Mesenchymal stem cell (in vitro differentiated cells and primary cell): ENCODE data around the gene YTHDC1.
A peak's percentile ranks its signal among the peaks of the same experiment; 100 is the strongest.

Experiments
- DNase-seq: peaks from one replicate; pipeline ENCODE4 v3.0.0-alpha.2; 2013
- H2AFZ ChIP-seq: one replicate; pipeline ENCODE4 v1.6.1; 2013; ENCODE audit warnings: low read depth, mild to moderate bottlenecking, control low read depth, inconsistent platforms, low read length, moderate library complexity
- H2AK5ac ChIP-seq: 2 replicates; pipeline ENCODE4 v1.6.1; 2013; ENCODE audit warnings: low read length, moderate library complexity, mild to moderate bottlenecking, inconsistent platforms; ENCODE audit not compliant: severe bottlenecking
- H2BK120ac ChIP-seq: one replicate; pipeline ENCODE4 v1.6.1; 2013; ENCODE audit warnings: low read depth, mild to moderate bottlenecking, inconsistent platforms, low read length, moderate library complexity
- H2BK12ac ChIP-seq, 2 experiments: one replicate each; pipeline ENCODE4 v1.6.1; 2013; ENCODE audit warnings: inconsistent platforms in 2 of 2, low read length in 2 of 2, mild to moderate bottlenecking in 2 of 2, moderate library complexity in 2 of 2, control low read depth in 1 of 2
- H2BK15ac ChIP-seq: one replicate; pipeline ENCODE4 v1.6.1; 2013; ENCODE audit warnings: mild to moderate bottlenecking, low read depth, inconsistent platforms; ENCODE audit not compliant: poor library complexity, severe bottlenecking
- H2BK5ac ChIP-seq: 2 replicates; pipeline ENCODE4 v1.6.1; 2013; ENCODE audit warnings: low read depth, mild to moderate bottlenecking, low read length, control low read depth, inconsistent platforms; ENCODE audit not compliant: poor library complexity, severe bottlenecking
- H3K14ac ChIP-seq, 2 experiments: one replicate each; pipeline ENCODE4 v1.6.1; 2013; ENCODE audit warnings: inconsistent platforms in 2 of 2, low read length in 2 of 2, control low read depth in 1 of 2, mild to moderate bottlenecking in 1 of 2, moderate library complexity in 1 of 2
- H3K18ac ChIP-seq, 2 experiments: one replicate each; pipeline ENCODE4 v1.6.1; 2013; ENCODE audit warnings: inconsistent platforms in 2 of 2, low read length in 2 of 2, control low read depth in 1 of 2, low read depth in 1 of 2, mild to moderate bottlenecking in 1 of 2
- H3K23ac ChIP-seq, 2 experiments: one replicate each; pipeline ENCODE4 v1.6.1; 2013; ENCODE audit warnings: inconsistent platforms in 2 of 2, low read length in 2 of 2, mild to moderate bottlenecking in 2 of 2, moderate library complexity in 2 of 2, control low read depth in 1 of 2
- H3K27ac ChIP-seq: 2 replicates; pipeline ENCODE4 v1.5.1; 2013; ENCODE audit warnings: mild to moderate bottlenecking, moderate library complexity, low read length, control low read depth, inconsistent platforms; ENCODE audit not compliant: poor library complexity, severe bottlenecking
- H3K27me3 ChIP-seq, 2 experiments: 2 replicates each; pipeline versions ENCODE4 v1.6.1 to v1.7.0; 2013; ENCODE audit warnings: low read length in 2 of 2, mild to moderate bottlenecking in 2 of 2, moderate library complexity in 2 of 2, control low read depth in 1 of 2, inconsistent platforms in 1 of 2; ENCODE audit not compliant: control insufficient read depth in 1 of 2, insufficient read depth in 1 of 2
- H3K36me3 ChIP-seq, 2 experiments: 2 replicates each; pipeline versions ENCODE4 v1.6.1 to v1.7.0; 2013; ENCODE audit warnings: low read length in 2 of 2, control low read depth in 1 of 2, inconsistent platforms in 1 of 2, low read depth in 1 of 2, mild to moderate bottlenecking in 1 of 2; ENCODE audit not compliant: insufficient read depth in 2 of 2, control insufficient read depth in 1 of 2
- H3K4ac ChIP-seq, 2 experiments: one replicate each; pipeline ENCODE4 v1.6.1; 2013; ENCODE audit warnings: inconsistent platforms in 2 of 2, low read length in 2 of 2, mild to moderate bottlenecking in 2 of 2, moderate library complexity in 2 of 2, control low read depth in 1 of 2, low read depth in 1 of 2
- H3K4me1 ChIP-seq: 2 replicates; pipeline ENCODE4 v1.6.1; 2013; ENCODE audit warnings: low read depth, low read length, control low read depth; ENCODE audit not compliant: control insufficient read depth, insufficient read depth
- H3K4me2 ChIP-seq: 2 replicates; pipeline ENCODE4 v1.6.1; 2013; ENCODE audit warnings: low read length, mild to moderate bottlenecking, inconsistent platforms; ENCODE audit not compliant: poor library complexity, severe bottlenecking
- H3K4me3 ChIP-seq, 2 experiments: 2 replicates each; pipeline versions ENCODE4 v1.5.1 to v1.7.0; 2013; ENCODE audit warnings: low read length in 2 of 2, mild to moderate bottlenecking in 2 of 2, control low read depth in 1 of 2, low read depth in 1 of 2; ENCODE audit not compliant: insufficient read depth in 1 of 2
- H3K79me1 ChIP-seq: replicated peaks from 2 replicates; pipeline ENCODE4 v1.6.1; 2013; ENCODE audit warnings: mild to moderate bottlenecking, control low read depth, low read length, inconsistent platforms; ENCODE audit not compliant: poor library complexity, severe bottlenecking
- H3K9ac ChIP-seq: 2 replicates; pipeline ENCODE4 v1.7.0; 2013; ENCODE audit warnings: mild to moderate bottlenecking, low read length, moderate library complexity
- H3K9me3 ChIP-seq: 2 replicates; pipeline ENCODE4 v1.7.0; 2013; ENCODE audit warnings: mild to moderate bottlenecking, low read length; ENCODE audit not compliant: control insufficient read depth
- H4K8ac ChIP-seq: one replicate; pipeline ENCODE4 v1.6.1; 2013; ENCODE audit warnings: inconsistent platforms, mild to moderate bottlenecking, low read length, moderate library complexity
- H4K91ac ChIP-seq: one replicate; pipeline ENCODE4 v1.6.1; 2013; ENCODE audit warnings: mild to moderate bottlenecking, low read length, inconsistent platforms
- WGBS: methylation state at CpG from one replicate; pipeline ENCODE4 v1.1.7; 2013; ENCODE audit warnings: mixed read lengths; 5-methylcytosine and 5-hydroxymethylcytosine counted together

The YTHDC1 gene

DNA sequence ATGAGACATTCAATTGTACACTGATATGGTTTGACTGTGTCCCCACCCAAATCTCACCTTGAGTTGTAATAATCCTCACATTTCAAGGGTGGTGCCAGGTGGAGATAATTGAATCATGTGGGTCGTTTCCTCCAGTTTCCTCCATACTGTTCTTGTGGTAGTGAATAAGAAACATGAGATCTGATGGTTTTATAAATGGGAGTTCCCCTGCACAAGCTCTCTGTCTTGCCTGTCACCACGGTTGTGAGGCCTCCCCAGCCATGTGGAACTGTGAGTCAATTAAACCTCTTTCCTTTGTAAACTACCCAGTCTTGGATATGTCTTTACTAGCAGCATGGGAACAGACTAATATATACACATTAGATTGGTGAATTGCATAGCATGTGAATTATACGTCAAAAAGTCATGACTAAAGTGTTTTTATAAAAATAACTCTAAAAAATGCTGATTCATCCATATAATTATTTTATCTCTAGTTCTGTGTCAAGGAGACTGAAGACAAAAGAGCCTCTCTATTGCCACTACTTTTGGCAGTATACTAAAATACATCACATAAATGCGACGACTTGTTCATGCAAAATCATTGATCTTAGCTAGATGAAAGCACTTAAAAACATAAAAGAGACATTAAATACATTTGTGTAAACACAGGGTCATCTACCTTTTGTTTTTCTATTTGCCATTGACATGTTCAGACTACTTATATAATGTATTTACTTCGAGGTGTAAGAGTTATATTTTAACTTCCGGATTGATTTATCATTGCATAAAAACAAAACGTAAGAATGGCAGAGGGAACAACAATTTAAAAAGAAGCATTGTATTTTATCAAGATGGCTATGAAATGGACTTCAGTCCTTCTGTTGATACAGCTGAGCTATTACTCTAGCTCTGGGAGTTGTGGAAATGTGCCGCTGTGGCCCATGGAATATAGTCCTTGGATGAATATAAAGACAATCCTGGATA lies 50.1 kb downstream of the YTHDC1 start:
- no peak for DNase-seq
- 86% methylated on average over 6 of the region's 9 CpGs for WGBS
- H2BK12ac ChIP-seq: no peak overlapping the region
- no peak overlapping the region for H3K4me2 ChIP-seq
- no peak overlapping the region for H2AK5ac ChIP-seq
- H3K23ac ChIP-seq: no peak overlapping the region
- H3K4me3 ChIP-seq: no peak overlapping the region
- H4K8ac ChIP-seq: no peak overlapping the region
- H2AFZ ChIP-seq: no peak overlapping the region
- H3K9me3 ChIP-seq: no peaks in the 10 kb centered on the region
- no peak overlapping the region for H2BK15ac ChIP-seq
- H4K91ac ChIP-seq: no peak overlapping the region
- H3K27ac ChIP-seq: no peak overlapping the region
- no peaks in the 10 kb centered on the region for H3K79me1 ChIP-seq
- no peaks in the 10 kb centered on the region for H3K27me3 ChIP-seq
- H3K36me3 ChIP-seq: no peaks in the 10 kb centered on the region
- no peak overlapping the region for H3K4ac ChIP-seq
- no peaks in the 10 kb centered on the region for H3K4me1 ChIP-seq
- no peak overlapping the region for H2BK120ac ChIP-seq
- H3K14ac ChIP-seq: no peak overlapping the region
- H3K9ac ChIP-seq: no peak overlapping the region
- no peak overlapping the region for H2BK5ac ChIP-seq
- no peak overlapping the region for H3K18ac ChIP-seq

GRCh38 chr4:68297137-68297536 lies 52.8 kb downstream of the YTHDC1 start:
- Histone ChIP-seq H3K4ac (no peak overlapping the region), H4K91ac (no peak overlapping the region), H3K18ac (no peak overlapping the region), H2BK15ac (no peak overlapping the region), H3K4me3 (no peak overlapping the region), H4K8ac (no peak overlapping the region), H3K4me2 (no peak overlapping the region), H3K36me3 (no peaks in the 10 kb centered on the region), H3K23ac (no peak overlapping the region), H2BK5ac (no peak overlapping the region), H2BK120ac (no peak overlapping the region), H3K79me1 (no peaks in the 10 kb centered on the region), H3K4me1 (no peaks in the 10 kb centered on the region), H3K14ac (no peak overlapping the region), H3K9ac (no peak overlapping the region), H2BK12ac (no peak overlapping the region), H3K9me3 (no peaks in the 10 kb centered on the region), H2AFZ (no peak overlapping the region), H2AK5ac (no peak overlapping the region), H3K27ac (no peak overlapping the region), H3K27me3 (no peaks in the 10 kb centered on the region)
- no peak for DNase-seq
- WGBS: 82% methylated on average over 3 of the region's 4 CpGs

- no peak overlapping the region for H2BK12ac ChIP-seq
- H3K36me3 ChIP-seq: no peaks in the 10 kb centered on the region
- H4K91ac ChIP-seq: no peak overlapping the region
- no peaks in the 10 kb centered on the region for H3K9me3 ChIP-seq
- H3K4me3 ChIP-seq: no peak overlapping the region
- no peaks in the 10 kb centered on the region for H3K79me1 ChIP-seq
- H3K4ac ChIP-seq: no peak overlapping the region
- no peak overlapping the region for H2BK5ac ChIP-seq
- H2AFZ ChIP-seq: no peak overlapping the region
- H4K8ac ChIP-seq: no peak overlapping the region
- H3K9ac ChIP-seq: no peak overlapping the region
- H3K4me2 ChIP-seq: no peak overlapping the region
- H3K18ac ChIP-seq: no peak overlapping the region
- H3K14ac ChIP-seq: no peak overlapping the region
- no peaks in the 10 kb centered on the region for H3K27me3 ChIP-seq
- no peak overlapping the region for H3K23ac ChIP-seq
- no peaks in the 10 kb centered on the region for H3K4me1 ChIP-seq
- no peak overlapping the region for H2BK15ac ChIP-seq
- DNase-seq: no peak
- no peak overlapping the region for H2BK120ac ChIP-seq
- no peak overlapping the region for H3K27ac ChIP-seq
- no peak overlapping the region for H2AK5ac ChIP-seq
- WGBS: 75% methylated on average over 1 of the region's 1 CpG
Measured at GRCh38 chr4:68291256-68291655, 58.6 kb downstream of the YTHDC1 start.

DNA sequence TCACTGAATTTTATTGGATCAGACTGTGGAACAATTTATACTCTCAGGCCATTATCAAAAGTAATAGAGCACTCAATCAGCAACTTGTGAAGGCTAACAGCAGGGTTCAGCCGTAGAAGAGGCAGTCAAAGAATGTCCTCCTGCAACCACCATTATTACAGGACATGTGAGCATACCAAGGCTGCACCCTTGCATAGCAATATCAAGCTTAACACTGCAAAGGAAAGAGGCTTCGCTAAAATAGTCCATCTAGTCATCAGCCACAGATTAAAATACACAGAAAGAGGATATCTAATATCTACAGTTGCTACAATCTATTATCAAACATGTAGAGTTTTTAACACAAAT lies 61.5 kb downstream of the YTHDC1 start:
- no peak overlapping the region for H4K8ac ChIP-seq
- no peak overlapping the region for H3K4ac ChIP-seq
- no peak overlapping the region for H3K23ac ChIP-seq
- no peak overlapping the region for H2BK15ac ChIP-seq
- H3K9ac ChIP-seq: no peak overlapping the region
- H3K14ac ChIP-seq: no peak overlapping the region
- 81% methylated on average over 2 of the region's 2 CpGs for WGBS
- peak overlapping the region; percentile 91 for H3K27ac ChIP-seq
- no peak overlapping the region for H3K18ac ChIP-seq
- no peaks in the 10 kb centered on the region for H3K36me3 ChIP-seq
- H3K4me2 ChIP-seq: no peak overlapping the region
- no peaks in the 10 kb centered on the region for H3K9me3 ChIP-seq
- H2AK5ac ChIP-seq: no peak overlapping the region
- no peak for DNase-seq
- H2BK12ac ChIP-seq: no peak overlapping the region
- no peak overlapping the region for H2AFZ ChIP-seq
- H2BK120ac ChIP-seq: no peak overlapping the region
- no peak overlapping the region for H4K91ac ChIP-seq
- H3K27me3 ChIP-seq: no peaks in the 10 kb centered on the region
- no peaks in the 10 kb centered on the region for H3K4me1 ChIP-seq
- no peaks in the 10 kb centered on the region for H3K79me1 ChIP-seq
- peak overlapping the region; percentile 82 for H2BK5ac ChIP-seq
- no peak overlapping the region for H3K4me3 ChIP-seq
